Dermis microvascular lymphatic vessel endothelial cell (primary cell): ENCODE data around the gene SLC6A4. TPM values are rescaled to one million over a fixed set of nuclear protein-coding genes. Genes with fewer than 3 reads are reported as not detected.
"Not testable (repeated sequence)": the region's sequence is repeated elsewhere in the genome, so short reads cannot be mapped to it uniquely, and the experiment has no call there.

Experiments
- DNase-seq, 2 donors: peaks; one replicate each; pipeline versions ENCODE4 v3.0.0 to v3.0.0-alpha.2; 2010; ENCODE audit warnings: low read depth in 2 of 2
- total RNA-seq: library from RNA; depleted of rRNA; stranded (reverse); fragments of >200 nt; gene quantifications from 2 replicates; pipeline ENCODE4 v1.2.1, GENCODE V29; 2014

The SLC6A4 gene
- total RNA-seq, 1 donor from 2014 or later, result 3.7 TPM

GRCh38 chr17:30174556-30174955, 60.9 kb downstream of the SLC6A4 start:
- DNase-seq, result no peak

GRCh38 chr17:30173649-30174048, 61.8 kb downstream of the SLC6A4 start:
- DNase-seq, result no peak

- no peak for DNase-seq
Measured at GRCh38 chr17:30172560-30172959, 62.9 kb downstream of the SLC6A4 start.

- DNase-seq, result peak in 1 of 2 donors; percentile 7
Measured at GRCh38 chr17:30170415-30170987, 65.0 kb downstream of the SLC6A4 start.

- DNase-seq, result no peak
Measured at GRCh38 chr17:30165960-30166359, 69.5 kb downstream of the SLC6A4 start.

GRCh38 chr17:30165147-30165546, 70.3 kb downstream of the SLC6A4 start:
- DNase-seq, result no peak

- DNase-seq, result no peak
Measured at GRCh38 chr17:30164531-30164930, 71.0 kb downstream of the SLC6A4 start.

- no peak for DNase-seq
Measured at GRCh38 chr17:30161601-30162000, 73.9 kb downstream of the SLC6A4 start.

GRCh38 chr17:30160419-30161172, 74.9 kb downstream of the SLC6A4 start:
- DNase-seq, result no peak

GRCh38 chr17:30158896-30159625, 76.4 kb downstream of the SLC6A4 start:
- DNase-seq, result no peak

GRCh38 chr17:30155389-30155788, 80.1 kb downstream of the SLC6A4 start:
- no peak for DNase-seq

- no peak for DNase-seq
Measured at GRCh38 chr17:30153463-30153862, 82.0 kb downstream of the SLC6A4 start.

GRCh38 chr17:30151471-30151870, 84.0 kb downstream of the SLC6A4 start:
- no peak for DNase-seq

GRCh38 chr17:30148376-30148775, 87.1 kb downstream of the SLC6A4 start:
- no peak for DNase-seq

GRCh38 chr17:30147860-30148259, 87.6 kb downstream of the SLC6A4 start:
- DNase-seq, result not testable (repeated sequence)

Other genes starting within 250 kb of the SLC6A4 start
- gene NSRP1, start 118.9 kb downstream of the SLC6A4 start, total RNA-seq, result 8.1 and 11.6 TPM in 2 replicates
- 43.6 and 46.3 TPM in 2 replicates for gene BLMH, start 56.2 kb upstream of the SLC6A4 start, total RNA-seq
- gene TMIGD1, start 98.4 kb upstream of the SLC6A4 start, total RNA-seq, result not detected in 2 replicates
- gene CPD, start 143.2 kb upstream of the SLC6A4 start, total RNA-seq, result 160 and 164 TPM in 2 replicates
- gene GOSR1, start 241.7 kb upstream of the SLC6A4 start, total RNA-seq, result 17.1 and 21.7 TPM in 2 replicates